Thoracic aorta (tissue), 2 donors: ENCODE results near the gene ARHGAP31. TPM values are rescaled to one million over a fixed set of nuclear protein-coding genes. Genes with fewer than 3 reads are reported as not detected.

Experiments
- ATAC-seq: fragments of 150-250 bp; one replicate; pipeline ENCODE4 v1.8.0; 2017; ENCODE audit warnings: low read depth; ENCODE audit not compliant: insufficient number of reproducible peaks, low FRiP score
- DNase-seq: peaks from one replicate; pipeline ENCODE4 v3.0.0-alpha.2; 2020; ENCODE audit warnings: low spot score
- H3K27ac ChIP-seq, 2 donors: fragments of 200-600 bp; sonication (generic); 1 replicate in 1 of 2; 2 replicates in 1 of 2; pipeline ENCODE4 v1.5.1; 2016; ENCODE audit warnings: mild to moderate bottlenecking in 2 of 2, moderate library complexity in 2 of 2
- H3K27me3 ChIP-seq: fragments of 200-600 bp; sonication (generic); replicated peaks from 2 replicates; pipeline ENCODE4 v1.6.0; 2016; ENCODE audit warnings: mild to moderate bottlenecking; ENCODE audit not compliant: insufficient read depth
- H3K36me3 ChIP-seq: fragments of 200-600 bp; sonication (generic); one replicate; pipeline ENCODE4 v1.5.1; 2016
- H3K4me1 ChIP-seq, 2 donors: fragments of 200-600 bp; sonication (generic); 1 replicate in 1 of 2; 2 replicates in 1 of 2; pipeline versions ENCODE4 v1.5.1 to v1.6.0; 2016; ENCODE audit warnings: low read depth in 2 of 2, mild to moderate bottlenecking in 1 of 2; ENCODE audit not compliant: control insufficient read depth in 1 of 2
- H3K4me3 ChIP-seq: fragments of 200-600 bp; sonication (generic); 2 replicates; pipeline ENCODE4 v1.5.1; 2016; ENCODE audit warnings: mild to moderate bottlenecking
- H3K9me3 ChIP-seq: fragments of 200-600 bp; sonication (generic); 2 replicates; pipeline ENCODE4 v1.5.1; 2016
- CTCF ChIP-seq: fragments of 200-600 bp; sonication (generic); IDR thresholded peaks from one replicate; pipeline ENCODE4 v1.5.1; 2019; ENCODE audit warnings: antibody characterized with exemption
- total RNA-seq, 2 donors: library from RNA; depleted of rRNA; stranded (reverse); fragments of >200 nt; gene quantifications; one replicate each; pipeline versions ENCODE4 v1.1.0 to v1.2.3, GENCODE V29; 2016

Gene ARHGAP31
- total RNA-seq = 10 to 100 TPM; 20.8 to 33.6 TPM

- TF ChIP-seq CTCF = no peak
- peak within 1 kb of the TSS; percentile 90 to 93 for H3K27ac ChIP-seq
- H3K4me3 ChIP-seq = peak within 1 kb of the TSS; percentile 91
- peaks cover 13 to 30% of the 10 kb centered on the region in 2 donors for H3K4me1 ChIP-seq
- no peak for DNase-seq
- peak; percentile 37 for ATAC-seq
- no peaks in the 10 kb centered on the region for H3K36me3 ChIP-seq
- H3K27me3 ChIP-seq = no peaks in the 10 kb centered on the region
- no peaks in the 10 kb centered on the region for H3K9me3 ChIP-seq
These were observed at the start of gene ARHGAP31 for GRCh38 chr3:119293871-119294695. Gene ARHGAP31 (plus strand): TSS chr3:119294383. CDS start chr3:119294905, 522 bp downstream.

GRCh38 chr3:119245778-119246177 is 48.4 kb upstream of the ARHGAP31 start:
- H3K9me3 ChIP-seq = peaks cover 7% of the 10 kb centered on the region
- H3K4me1 ChIP-seq = peaks cover 4 to 7% of the 10 kb centered on the region in 2 donors
- no peak overlapping the region for H3K27ac ChIP-seq
- H3K27me3 ChIP-seq = no peaks in the 10 kb centered on the region
- H3K36me3 ChIP-seq = no peaks in the 10 kb centered on the region
- no peak for TF ChIP-seq CTCF
- no peak for DNase-seq
- no peak for ATAC-seq
- no peak overlapping the region for H3K4me3 ChIP-seq

- no peak for DNase-seq
- Histone ChIP-seq H3K36me3 (no peaks in the 10 kb centered on the region), H3K9me3 (no peaks in the 10 kb centered on the region), H3K27me3 (no peaks in the 10 kb centered on the region), H3K4me3 (no peak overlapping the region), H3K27ac (no peak overlapping the region), H3K4me1 (peaks cover 3 to 13% of the 10 kb centered on the region in 2 donors)
- no peak for ATAC-seq
- TF ChIP-seq CTCF = no peak
These were observed 39.0 kb upstream of the ARHGAP31 start for GRCh38 chr3:119255214-119255613.

- Histone ChIP-seq H3K4me3 (no peak overlapping the region), H3K9me3 (no peaks in the 10 kb centered on the region), H3K36me3 (no peaks in the 10 kb centered on the region), H3K4me1 (peaks cover 3 to 13% of the 10 kb centered on the region in 2 donors), H3K27ac (no peak overlapping the region), H3K27me3 (no peaks in the 10 kb centered on the region)
- DNase-seq = no peak
- ATAC-seq = no peak
- TF ChIP-seq CTCF = no peak
These were observed 37.1 kb upstream of the ARHGAP31 start for GRCh38 chr3:119257111-119257510.

GRCh38 chr3:119257654-119258410 is 36.4 kb upstream of the ARHGAP31 start:
- peak overlapping the region; percentile 23 to 33 for H3K27ac ChIP-seq
- DNase-seq = no peak
- H3K27me3 ChIP-seq = no peaks in the 10 kb centered on the region
- peaks cover 3 to 13% of the 10 kb centered on the region in 2 donors for H3K4me1 ChIP-seq
- no peaks in the 10 kb centered on the region for H3K9me3 ChIP-seq
- H3K36me3 ChIP-seq = no peaks in the 10 kb centered on the region
- ATAC-seq = no peak
- no peak for TF ChIP-seq CTCF
- H3K4me3 ChIP-seq = peak overlapping the region; percentile 1
